Parietal lobe (tissue), 1 donor: ENCODE data around the gene SLCO2A1. TPM values are rescaled to one million over a fixed set of nuclear protein-coding genes. Genes with fewer than 3 reads are reported as not detected.

ENCODE experiments used
- total RNA-seq: library from RNA; depleted of rRNA; stranded (reverse); fragments of >200 nt; gene quantifications from one replicate; pipeline ENCODE4 v1.2.3, GENCODE V29; 2014

Gene SLCO2A1
- 0.31 TPM for total RNA-seq

GRCh38 chr3:134029734-134030378, at the start of gene SLCO2A1:
TSS of gene SLCO2A1 (minus strand) at chr3:134029925. CDS start at chr3:134029802, 123 bp downstream.

GRCh38 chr3:133895208-133896001, 134.3 kb downstream of the SLCO2A1 start, which contains the start of gene RAB6B:
TSS of gene RAB6B (minus strand) at chr3:133895882. CDS start at chr3:133895466, 416 bp downstream.

Other genes with a start within 250 kb of the SLCO2A1 start
- 30.4 TPM for gene SRPRB, start 224.1 kb downstream of the SLCO2A1 start, total RNA-seq
- 64.2 TPM for gene RAB6B, start 134.0 kb downstream of the SLCO2A1 start, total RNA-seq
- 91.7 TPM for gene RYK, start 220.9 kb upstream of the SLCO2A1 start, total RNA-seq